KMS-11 (cell line): ENCODE data around the gene CDK2.
A peak's percentile ranks its signal among the peaks of the same experiment; 100 is the strongest.

ENCODE experiments used
- H2AFZ ChIP-seq: fragments of 200-600 bp; sonication (generic); 2 replicates; pipeline ENCODE4 v1.6.1; 2016; ENCODE audit warnings: antibody characterized with exemption, mixed run types, low read depth
- H3K27ac ChIP-seq: fragments of 200-600 bp; sonication (generic); 2 replicates; pipeline ENCODE4 v1.6.1; 2016; ENCODE audit warnings: mild to moderate bottlenecking, mixed run types
- H3K27me3 ChIP-seq: fragments of 200-600 bp; sonication (generic); 2 replicates; pipeline ENCODE4 v1.6.1; 2017; ENCODE audit warnings: mild to moderate bottlenecking, low read depth, mixed run types, moderate library complexity; ENCODE audit not compliant: insufficient read depth
- H3K36me3 ChIP-seq: fragments of 200-600 bp; sonication (generic); 2 replicates; pipeline ENCODE4 v1.6.1; 2017; ENCODE audit warnings: mild to moderate bottlenecking, mixed run types; ENCODE audit not compliant: insufficient read depth
- H3K4me1 ChIP-seq: fragments of 200-600 bp; sonication (generic); 2 replicates; pipeline ENCODE4 v1.6.1; 2016; ENCODE audit warnings: mild to moderate bottlenecking, low read depth, mixed run types; ENCODE audit not compliant: poor library complexity, severe bottlenecking
- H3K4me2 ChIP-seq: fragments of 200-600 bp; sonication (generic); 2 replicates; pipeline ENCODE4 v1.7.0; 2016; ENCODE audit warnings: mild to moderate bottlenecking, mixed run types
- H3K4me3 ChIP-seq: fragments of 200-600 bp; sonication (generic); IDR thresholded peaks from 2 replicates; pipeline ENCODE4 v1.6.1; 2017; ENCODE audit warnings: low read depth, low read length, mixed read lengths; ENCODE audit not compliant: insufficient read depth
- H3K79me2 ChIP-seq: fragments of 200-600 bp; sonication (generic); 2 replicates; pipeline ENCODE4 v1.6.1; 2016; ENCODE audit warnings: low read depth, mixed run types; ENCODE audit not compliant: insufficient read depth
- H3K9ac ChIP-seq: fragments of 200-600 bp; sonication (generic); 2 replicates; pipeline ENCODE4 v1.6.1; 2016; ENCODE audit warnings: mild to moderate bottlenecking, mixed run types
- H4K20me1 ChIP-seq: fragments of 200-600 bp; sonication (generic); 2 replicates; pipeline ENCODE4 v1.6.1; 2016; ENCODE audit warnings: mild to moderate bottlenecking, mixed run types; ENCODE audit not compliant: insufficient read depth
- CTCF ChIP-seq: fragments of 200-600 bp; sonication (generic); conservative IDR thresholded peaks from 2 replicates; pipeline ENCODE4 v1.6.1; 2017; ENCODE audit warnings: low read depth, mild to moderate bottlenecking, antibody characterized with exemption, low read length, moderate library complexity, mixed read lengths

Gene CDK2

GRCh38 chr12:55932551-55932910 lies 34.1 kb upstream of the CDK2 start:
- H3K27ac ChIP-seq = no peak overlapping the region
- H2AFZ ChIP-seq = peak overlapping the region; percentile 77; the same call in 1 of the 2 replicates
- H3K79me2 ChIP-seq = peaks cover 3% of the 10 kb centered on the region
- no peak overlapping the region for H3K4me3 ChIP-seq
- H3K36me3 ChIP-seq = no peaks in the 10 kb centered on the region
- peak overlapping the region; percentile 39; the same call in 1 of the 2 replicates for H3K9ac ChIP-seq
- no peaks in the 10 kb centered on the region for H4K20me1 ChIP-seq
- no peak for TF ChIP-seq CTCF
- peak overlapping the region; percentile 80 for H3K4me2 ChIP-seq
- H3K4me1 ChIP-seq = peaks cover 40% of the 10 kb centered on the region
- no peaks in the 10 kb centered on the region; the same call in 1 of the 2 replicates for H3K27me3 ChIP-seq

DNA sequence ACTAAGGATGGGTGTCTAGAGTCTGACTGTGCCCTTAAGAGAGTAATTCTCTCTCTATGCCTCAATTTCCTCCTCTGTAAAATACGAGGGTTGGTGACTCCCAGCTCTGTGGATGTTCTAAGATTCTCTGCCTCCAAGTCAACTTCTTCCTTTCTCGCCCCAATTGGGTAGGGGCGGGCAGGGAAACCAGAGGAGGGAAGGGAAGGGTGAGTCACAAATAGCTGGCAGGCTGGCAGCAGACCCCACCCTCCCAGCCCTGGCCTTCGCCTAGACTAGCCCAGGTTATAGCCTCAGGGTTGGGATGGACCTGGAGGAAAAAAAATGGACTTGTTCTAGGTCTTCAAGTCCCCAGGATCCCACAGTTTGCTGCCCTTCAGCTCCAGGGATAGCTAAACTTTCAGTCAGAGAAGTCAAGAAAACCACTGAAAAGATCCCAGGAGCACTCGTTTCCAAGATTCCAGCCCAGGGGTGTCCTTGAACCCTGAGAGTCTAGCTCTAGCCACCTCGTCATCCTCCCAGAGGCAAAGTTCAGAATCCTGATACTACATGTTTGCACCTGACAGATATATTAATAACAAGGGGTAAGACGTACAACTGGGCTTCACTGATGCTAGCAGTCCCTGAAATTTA lies 33.3 kb upstream of the CDK2 start:
- Histone ChIP-seq H3K27me3 (no peaks in the 10 kb centered on the region; the same call in 1 of the 2 replicates), H3K36me3 (no peaks in the 10 kb centered on the region), H3K9ac (no peak overlapping the region), H3K4me1 (peaks cover 40% of the 10 kb centered on the region), H3K4me2 (peak overlapping the region; percentile 80; the same call in 1 of the 2 replicates), H3K27ac (no peak overlapping the region), H2AFZ (no peak overlapping the region), H3K4me3 (no peak overlapping the region), H4K20me1 (no peaks in the 10 kb centered on the region), H3K79me2 (peaks cover 3% of the 10 kb centered on the region)
- no peak for TF ChIP-seq CTCF

DNA sequence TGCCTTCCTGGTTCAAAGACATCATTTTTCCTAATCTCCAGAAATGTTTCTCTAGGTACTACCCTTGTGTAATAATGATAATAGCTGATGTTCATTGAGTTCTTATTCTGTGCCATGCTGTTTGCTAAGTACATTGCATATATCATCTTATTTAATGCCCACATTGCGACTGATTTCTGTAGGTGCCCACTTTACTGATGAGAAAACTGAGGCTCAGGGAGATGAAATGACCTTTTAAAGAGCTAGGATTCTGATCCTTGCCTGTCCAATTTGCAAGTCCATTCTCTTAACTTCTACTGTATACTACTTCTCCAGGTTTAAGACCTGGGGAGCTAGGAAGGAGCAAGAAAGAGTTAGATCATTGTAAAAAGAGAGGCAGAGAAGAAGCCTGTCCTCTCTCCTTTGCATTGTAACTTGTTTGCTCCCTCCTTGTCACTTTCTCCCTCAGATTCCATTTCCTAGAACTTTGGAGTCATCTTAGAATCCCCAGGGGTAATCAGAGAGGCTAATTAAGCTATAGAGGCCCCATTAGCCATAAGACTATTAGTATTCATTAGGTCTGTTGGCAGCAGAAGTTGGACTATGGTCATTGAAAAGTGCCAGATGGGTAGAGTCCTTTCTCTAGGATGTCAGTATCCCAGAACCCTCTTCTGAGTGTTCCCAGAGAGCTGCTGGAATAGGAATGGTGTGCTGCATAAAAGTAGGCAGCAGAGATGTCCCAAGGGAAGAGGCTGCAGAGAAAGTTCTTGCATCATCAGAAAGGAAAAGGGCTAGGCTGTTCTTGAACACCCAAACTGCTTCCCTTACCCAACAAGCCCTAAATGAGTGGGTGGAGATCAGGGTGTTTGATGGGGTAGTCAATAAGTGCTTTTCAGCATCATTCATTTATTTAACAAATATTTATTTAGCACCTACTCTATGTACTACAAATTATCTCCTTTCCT lies 32.6 kb upstream of the CDK2 start:
- Histone ChIP-seq H4K20me1 (no peaks in the 10 kb centered on the region), H3K4me1 (peaks cover 35% of the 10 kb centered on the region), H3K36me3 (no peaks in the 10 kb centered on the region), H2AFZ (no peak overlapping the region), H3K4me2 (no peak overlapping the region), H3K27me3 (no peaks in the 10 kb centered on the region; the same call in 1 of the 2 replicates), H3K79me2 (no peaks in the 10 kb centered on the region), H3K27ac (no peak overlapping the region), H3K4me3 (no peak overlapping the region), H3K9ac (no peak overlapping the region)
- no peak for TF ChIP-seq CTCF

- Histone ChIP-seq H2AFZ (no peak overlapping the region), H3K36me3 (no peaks in the 10 kb centered on the region), H3K4me1 (peaks cover 31% of the 10 kb centered on the region), H3K79me2 (no peaks in the 10 kb centered on the region), H4K20me1 (no peaks in the 10 kb centered on the region), H3K27ac (no peak overlapping the region), H3K4me2 (no peak overlapping the region), H3K4me3 (no peak overlapping the region), H3K9ac (no peak overlapping the region), H3K27me3 (no peaks in the 10 kb centered on the region; the same call in 1 of the 2 replicates)
- no peak for TF ChIP-seq CTCF
These were observed 31.9 kb upstream of the CDK2 start for GRCh38 chr12:55934773-55935172.
